ENCODE measurements around the gene RAB38.

- TF ChIP-seq CTCF (IDR thresholded peaks at IDR 0.05 in 2 of 3, conservative IDR thresholded peaks at IDR 0.05 in 1 of 3; ENCODE audit: control insufficient read depth in 2 of 3, extremely low read depth in 1 of 3, insufficient read depth in 1 of 3, low read depth in 3 of 3, low read length in 3 of 3), result no peak
- no peak for TF ChIP-seq ATF7 (IDR thresholded peaks at IDR 0.05; ENCODE audit: low read depth)
- TF ChIP-seq STAT1 (conservative IDR thresholded peaks at IDR 0.05), result no peak
- TF ChIP-seq EZH2 (IDR thresholded peaks at IDR 0.05; ENCODE audit: borderline replicate concordance, control insufficient read depth, low read depth, low read length), result no peak
- no peak for TF ChIP-seq SRF (IDR thresholded peaks at IDR 0.05; ENCODE audit: low read depth in 2 of 2, low read length in 2 of 2)
- no peak for TF ChIP-seq NFXL1 (IDR thresholded peaks at IDR 0.05; ENCODE audit: borderline replicate concordance)
- no peak for TF ChIP-seq NFYB (IDR thresholded peaks at IDR 0.05; ENCODE audit: insufficient read depth, low read depth, low read length)
- no peak for TF ChIP-seq FOXK2 (IDR thresholded peaks at IDR 0.05)
- TF ChIP-seq EGR1 (IDR thresholded peaks at IDR 0.05; ENCODE audit: borderline replicate concordance in 1 of 2, low read depth in 2 of 2, low read length in 2 of 2), result no peak
- TF ChIP-seq REST (IDR thresholded peaks at IDR 0.05; ENCODE audit: low read depth, low read length), result no peak
- TF ChIP-seq POLR2AphosphoS5 (IDR thresholded peaks at IDR 0.05; ENCODE audit: low read length), result no peak
- no peak for TF ChIP-seq KDM1A (IDR thresholded peaks at IDR 0.05; ENCODE audit: borderline replicate concordance)
- no peak for TF ChIP-seq SREBF1 (IDR thresholded peaks at IDR 0.05; ENCODE audit: low read length)
These were observed 55.7 kb downstream of the RAB38 start for GRCh38 chr11:88119561-88119960.
